ENCODE data around the gene GLP2R. TPM values are rescaled to one million over a fixed set of nuclear protein-coding genes. Genes with fewer than 3 reads are reported as not detected.
A peak's percentile ranks its signal among the peaks of the same experiment; 100 is the strongest.

GLP2R gene
- total RNA-seq, 1 experiment from 2014 or later = 0.22 TPM

DNA sequence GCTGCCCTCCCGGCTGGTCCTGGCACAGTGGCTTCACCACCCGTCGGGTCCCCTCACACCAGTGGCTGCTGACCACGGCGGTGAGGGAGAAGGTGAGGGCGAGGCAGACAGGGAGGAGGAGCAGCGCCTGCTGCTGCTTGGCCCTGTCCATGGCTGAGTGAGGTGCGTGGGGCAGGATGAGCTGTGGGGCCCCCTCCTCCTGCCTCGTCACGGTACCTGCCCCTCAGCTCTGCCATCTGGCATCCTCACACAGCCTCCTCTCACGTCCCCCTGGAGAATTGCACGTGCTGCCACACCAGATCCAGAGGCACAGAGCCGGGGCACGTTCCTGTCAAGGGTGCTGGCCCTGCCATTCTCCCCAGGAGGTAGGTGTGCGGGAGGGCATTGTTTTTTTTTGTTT lies 3.8 kb upstream of the GLP2R start, which contains the start of gene GSG1L2:
Gene GSG1L2, minus strand, starts transcription at position 159 of the 400 bp plus-strand sequence. Its CDS starts 8 bp downstream, at position 151.
- no peak for ATAC-seq
- no peak for TF ChIP-seq EZH2phosphoT487 (IDR thresholded peaks at IDR 0.05; ENCODE audit: borderline replicate concordance, low read length)
- TF ChIP-seq, protein P1, sequence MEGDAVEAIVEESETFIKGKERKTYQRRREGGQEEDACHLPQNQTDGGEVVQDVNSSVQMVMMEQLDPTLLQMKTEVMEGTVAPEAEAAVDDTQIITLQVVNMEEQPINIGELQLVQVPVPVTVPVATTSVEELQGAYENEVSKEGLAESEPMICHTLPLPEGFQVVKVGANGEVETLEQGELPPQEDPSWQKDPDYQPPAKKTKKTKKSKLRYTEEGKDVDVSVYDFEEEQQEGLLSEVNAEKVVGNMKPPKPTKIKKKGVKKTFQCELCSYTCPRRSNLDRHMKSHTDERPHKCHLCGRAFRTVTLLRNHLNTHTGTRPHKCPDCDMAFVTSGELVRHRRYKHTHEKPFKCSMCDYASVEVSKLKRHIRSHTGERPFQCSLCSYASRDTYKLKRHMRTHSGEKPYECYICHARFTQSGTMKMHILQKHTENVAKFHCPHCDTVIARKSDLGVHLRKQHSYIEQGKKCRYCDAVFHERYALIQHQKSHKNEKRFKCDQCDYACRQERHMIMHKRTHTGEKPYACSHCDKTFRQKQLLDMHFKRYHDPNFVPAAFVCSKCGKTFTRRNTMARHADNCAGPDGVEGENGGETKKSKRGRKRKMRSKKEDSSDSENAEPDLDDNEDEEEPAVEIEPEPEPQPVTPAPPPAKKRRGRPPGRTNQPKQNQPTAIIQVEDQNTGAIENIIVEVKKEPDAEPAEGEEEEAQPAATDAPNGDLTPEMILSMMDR (conservative IDR thresholded peaks at IDR 0.05; ENCODE audit: low read depth, low read length) = no peak
- no peak for TF ChIP-seq EZH2 (IDR thresholded peaks at IDR 0.05; ENCODE audit: low read length, unreplicated experiment)
- H2AFZ ChIP-seq (ENCODE audit: low read length) = no peak within 1 kb of the TSS
- no peaks in the 10 kb centered on the region for H3K27me3 ChIP-seq (ENCODE audit: low read length)
- no peaks in the 10 kb centered on the region for H3K79me2 ChIP-seq (ENCODE audit: low read length)
- H4K20me1 ChIP-seq (ENCODE audit: low read length) = no peaks in the 10 kb centered on the region
- H3K9me3 ChIP-seq (ENCODE audit: low read length) = no peaks in the 10 kb centered on the region
- H3K9ac ChIP-seq (ENCODE audit: low read length) = no peak within 1 kb of the TSS
- POLR2A ChIA-PET (ENCODE audit: unreplicated experiment) = no interaction called here
- H3K9me2 ChIP-seq (replicated peaks; ENCODE audit: low read length) = no peaks in the 10 kb centered on the region
- DNase-seq = no peak
- peaks cover 9% of the 10 kb centered on the region for H3K4me1 ChIP-seq (ENCODE audit: insufficient read depth, low read length)
- no peaks in the 10 kb centered on the region for H3K36me3 ChIP-seq (ENCODE audit: low read depth, low read length)
- intact Hi-C loops (cut with micrococcal nuclease) = no loop called here
- no peak within 1 kb of the TSS for H3K27ac ChIP-seq (ENCODE audit: low read length)
- CTCF ChIA-PET = no interaction called here
- BruUV-seq (replicated peaks) = no TSS peak
- H3F3A ChIP-seq (ENCODE audit: low read length, unreplicated experiment) = no peaks in the 10 kb centered on the region
- H3K4me3 ChIP-seq (ENCODE audit: low read length) = no peak within 1 kb of the TSS
- H3K4me2 ChIP-seq (ENCODE audit: low read length) = no peak within 1 kb of the TSS

DNA sequence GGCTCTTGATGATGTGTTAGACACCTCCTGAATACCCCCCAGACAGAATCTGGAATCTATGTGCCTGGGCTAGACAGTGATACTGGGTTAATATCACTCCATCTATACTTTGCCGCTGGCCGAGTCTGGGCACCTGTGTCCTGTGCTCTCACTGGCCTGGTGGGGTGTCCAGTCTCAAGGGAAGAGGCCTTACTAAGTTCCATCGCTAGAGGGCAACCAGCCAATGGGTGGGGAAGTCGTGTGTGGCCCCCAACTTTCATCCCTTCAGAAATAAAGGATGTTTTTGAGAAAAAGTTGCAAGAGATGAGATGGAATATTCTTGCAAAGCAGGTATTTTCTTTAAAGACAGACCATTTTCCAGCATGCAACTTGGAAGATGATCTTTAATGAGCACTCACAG lies 1.6 kb upstream of the GLP2R start:
- Histone ChIP-seq H3K9ac (ENCODE audit: low read length) (no peak overlapping the region), H3K4me2 (ENCODE audit: low read length) (no peak overlapping the region), H4K20me1 (ENCODE audit: low read length) (no peaks in the 10 kb centered on the region), H3K9me3 (ENCODE audit: low read length) (no peaks in the 10 kb centered on the region), H3K79me2 (ENCODE audit: low read length) (no peaks in the 10 kb centered on the region), H3K9me2 (replicated peaks; ENCODE audit: low read length) (no peaks in the 10 kb centered on the region), H3K4me3 (ENCODE audit: low read length) (no peak overlapping the region), H2AFZ (ENCODE audit: low read length) (no peak overlapping the region), H3K36me3 (ENCODE audit: low read depth, low read length) (no peaks in the 10 kb centered on the region), H3K4me1 (ENCODE audit: insufficient read depth, low read length) (peaks cover 3% of the 10 kb centered on the region), H3K27me3 (ENCODE audit: low read length) (no peaks in the 10 kb centered on the region), H3F3A (ENCODE audit: low read length, unreplicated experiment) (no peaks in the 10 kb centered on the region), H3K27ac (ENCODE audit: low read length) (no peak overlapping the region)
- ChIA-PET CTCF (no interaction called here), POLR2A (ENCODE audit: unreplicated experiment) (no interaction called here)
- intact Hi-C loops (cut with micrococcal nuclease) = no loop called here
- no peak for ATAC-seq
- no peak for DNase-seq
- BruUV-seq (replicated peaks) = no TSS peak
- TF ChIP-seq EZH2 (IDR thresholded peaks at IDR 0.05; ENCODE audit: low read length, unreplicated experiment) (no peak), EZH2phosphoT487 (IDR thresholded peaks at IDR 0.05; ENCODE audit: borderline replicate concordance, low read length) (no peak)
- TF ChIP-seq, protein P1 (conservative IDR thresholded peaks at IDR 0.05; ENCODE audit: low read depth, low read length) = peak; percentile 39; the same call in 1 of the 2 replicates

DNA sequence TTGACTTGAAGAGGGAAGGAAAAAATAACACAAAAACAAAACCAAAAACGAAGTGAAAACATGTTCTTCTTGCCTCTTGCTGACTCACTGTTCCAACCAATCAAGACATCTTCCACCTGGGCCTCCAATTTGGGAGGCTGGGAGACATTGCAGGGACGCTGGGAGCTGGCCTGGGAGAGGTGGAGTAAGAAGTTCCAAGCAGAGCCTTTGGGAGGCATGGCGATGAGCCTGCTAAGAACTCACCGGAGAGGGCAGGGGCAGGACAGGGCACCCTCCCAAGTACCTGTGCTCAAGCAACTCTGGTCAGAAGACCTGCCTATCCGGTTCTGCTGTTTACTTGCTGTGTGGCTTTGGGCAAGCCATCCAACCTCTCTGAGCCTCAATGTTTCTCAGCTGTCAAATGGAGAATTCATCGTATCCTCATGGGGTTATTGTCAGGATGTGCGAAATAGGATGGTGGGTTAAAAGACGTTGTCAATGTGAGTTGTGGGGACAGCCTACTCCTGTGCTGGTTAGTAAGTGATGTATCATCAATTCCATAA lies 856 bp upstream of the GLP2R start:
- intact Hi-C loops (cut with micrococcal nuclease) = no loop called here
- H2AFZ ChIP-seq (ENCODE audit: low read length) = no peak overlapping the region
- no TSS peak for BruUV-seq (replicated peaks)
- H3K4me1 ChIP-seq (ENCODE audit: insufficient read depth, low read length) = no peaks in the 10 kb centered on the region
- no peaks in the 10 kb centered on the region for H4K20me1 ChIP-seq (ENCODE audit: low read length)
- no peak overlapping the region for H3K4me3 ChIP-seq (ENCODE audit: low read length)
- TF ChIP-seq EZH2phosphoT487 (IDR thresholded peaks at IDR 0.05; ENCODE audit: borderline replicate concordance, low read length) (no peak), EZH2 (IDR thresholded peaks at IDR 0.05; ENCODE audit: low read length, unreplicated experiment) (no peak)
- TF ChIP-seq, protein P1 (conservative IDR thresholded peaks at IDR 0.05; ENCODE audit: low read depth, low read length) = no peak
- no peak overlapping the region for H3K9ac ChIP-seq (ENCODE audit: low read length)
- no peak overlapping the region for H3K27ac ChIP-seq (ENCODE audit: low read length)
- no peak overlapping the region for H3K4me2 ChIP-seq (ENCODE audit: low read length)
- ChIA-PET CTCF (no interaction called here), POLR2A (ENCODE audit: unreplicated experiment) (no interaction called here)
- no peaks in the 10 kb centered on the region for H3F3A ChIP-seq (ENCODE audit: low read length, unreplicated experiment)
- DNase-seq = no peak
- H3K36me3 ChIP-seq (ENCODE audit: low read depth, low read length) = no peaks in the 10 kb centered on the region
- no peak for ATAC-seq
- no peaks in the 10 kb centered on the region for H3K9me3 ChIP-seq (ENCODE audit: low read length)
- H3K27me3 ChIP-seq (ENCODE audit: low read length) = no peaks in the 10 kb centered on the region
- H3K79me2 ChIP-seq (ENCODE audit: low read length) = no peaks in the 10 kb centered on the region
- H3K9me2 ChIP-seq (replicated peaks; ENCODE audit: low read length) = no peaks in the 10 kb centered on the region

Data from PC-3 (cell line).